ENCODE results near the gene AFG3L2.

AFG3L2 gene

GRCh38 chr18:12283256-12283655, 93.8 kb downstream of the AFG3L2 start:
- POLR2A ChIA-PET = no interaction called here
- TF ChIP-seq CTCF (IDR thresholded peaks at IDR 0.05; ENCODE audit: control extremely low read depth, extremely low read depth, low read depth, missing control alignments) = no peak
- CTCF ChIA-PET = interaction anchor here (5.4 kb wide), 1 partner anchor 11 kb away, joined by 35 read pairs; no protein-coding TSS in a partner anchor
- no peak for DNase-seq (ENCODE audit: extremely low spot score)

GRCh38 chr18:12282442-12283039, 94.5 kb downstream of the AFG3L2 start:
- ChIA-PET POLR2A (no interaction called here), CTCF (interaction anchor here (1.2 to 5.4 kb wide), 2 partner anchors 11 to 16 kb away, joined by 3 to 35 read pairs; no protein-coding TSS in a partner anchor)
- DNase-seq (ENCODE audit: extremely low spot score) = no peak
- no peak for TF ChIP-seq CTCF (IDR thresholded peaks at IDR 0.05; ENCODE audit: control extremely low read depth, extremely low read depth, low read depth, missing control alignments)

GRCh38 chr18:12281861-12282260, 95.2 kb downstream of the AFG3L2 start:
- CTCF ChIA-PET = interaction anchor here (1.2 to 5.4 kb wide), 2 partner anchors 10 to 16 kb away, joined by 3 to 35 read pairs; no protein-coding TSS in a partner anchor
- POLR2A ChIA-PET = no interaction called here
- no peak for DNase-seq (ENCODE audit: extremely low spot score)
- TF ChIP-seq CTCF (IDR thresholded peaks at IDR 0.05; ENCODE audit: control extremely low read depth, extremely low read depth, low read depth, missing control alignments) = no peak

- ChIA-PET POLR2A (no interaction called here), CTCF (interaction anchor here (1.3 to 5.4 kb wide), 3 partner anchors 8 to 171 kb away, joined by 3 to 35 read pairs (median 3); no protein-coding TSS in a partner anchor)
- no peak for DNase-seq (ENCODE audit: extremely low spot score)
- no peak for TF ChIP-seq CTCF (IDR thresholded peaks at IDR 0.05; ENCODE audit: control extremely low read depth, extremely low read depth, low read depth, missing control alignments)
Measured at GRCh38 chr18:12279781-12280531, 97.1 kb downstream of the AFG3L2 start.

Data from GM10248 (cell line).